ENCODE measurements around the gene RING1.

The RING1 gene

GRCh38 chr6:33176906-33177305, 31.4 kb upstream of the RING1 start:
- TF ChIP-seq CEBPB (IDR thresholded peaks at IDR 0.05) (no peak), FOXM1 (IDR thresholded peaks at IDR 0.05; ENCODE audit: borderline replicate concordance, low read depth) (no peak), USF1 (IDR thresholded peaks at IDR 0.05) (no peak), TEAD4 (IDR thresholded peaks at IDR 0.05) (no peak), TCF12 (IDR thresholded peaks at IDR 0.05; ENCODE audit: low read depth) (no peak), YY1 (IDR thresholded peaks at IDR 0.05; ENCODE audit: low read depth) (no peak), ZBTB7A (IDR thresholded peaks at IDR 0.05; ENCODE audit: low read depth) (no peak), CREB1 (IDR thresholded peaks at IDR 0.05; ENCODE audit: low read depth) (no peak)

- TF ChIP-seq YY1 (IDR thresholded peaks at IDR 0.05; ENCODE audit: low read depth) (no peak), TAF1 (IDR thresholded peaks at IDR 0.05; ENCODE audit: low read depth) (no peak), EGR1 (IDR thresholded peaks at IDR 0.05) (no peak), USF1 (IDR thresholded peaks at IDR 0.05) (no peak), MAX (IDR thresholded peaks at IDR 0.05) (no peak), EP300 (IDR thresholded peaks at IDR 0.05; ENCODE audit: borderline replicate concordance) (no peak), ZBTB7A (IDR thresholded peaks at IDR 0.05; ENCODE audit: low read depth) (no peak), NFIC (IDR thresholded peaks at IDR 0.05) (no peak), TEAD4 (IDR thresholded peaks at IDR 0.05) (no peak), REST (IDR thresholded peaks at IDR 0.05; ENCODE audit: low read depth) (no peak), CREB1 (IDR thresholded peaks at IDR 0.05; ENCODE audit: low read depth) (no peak), RAD21 (IDR thresholded peaks at IDR 0.05; ENCODE audit: low read depth) (no peak), TCF12 (IDR thresholded peaks at IDR 0.05; ENCODE audit: low read depth) (no peak), CEBPB (IDR thresholded peaks at IDR 0.05) (no peak), FOXM1 (IDR thresholded peaks at IDR 0.05; ENCODE audit: borderline replicate concordance, low read depth) (no peak)
Measured at GRCh38 chr6:33177552-33178446, 30.5 kb upstream of the RING1 start.

- TF ChIP-seq FOXM1 (IDR thresholded peaks at IDR 0.05; ENCODE audit: borderline replicate concordance, low read depth): no peak
- no peak for TF ChIP-seq CEBPB (IDR thresholded peaks at IDR 0.05)
- TF ChIP-seq ZBTB7A (IDR thresholded peaks at IDR 0.05; ENCODE audit: low read depth): no peak
- TF ChIP-seq EGR1 (IDR thresholded peaks at IDR 0.05): no peak
- TF ChIP-seq TAF1 (IDR thresholded peaks at IDR 0.05; ENCODE audit: low read depth): no peak
- TF ChIP-seq RAD21 (IDR thresholded peaks at IDR 0.05; ENCODE audit: low read depth): no peak
- no peak for TF ChIP-seq EP300 (IDR thresholded peaks at IDR 0.05; ENCODE audit: borderline replicate concordance)
Measured at GRCh38 chr6:33178755-33179475, 29.4 kb upstream of the RING1 start.

- TF ChIP-seq CREB1 (IDR thresholded peaks at IDR 0.05; ENCODE audit: low read depth) (no peak), REST (IDR thresholded peaks at IDR 0.05; ENCODE audit: low read depth) (no peak), NFIC (IDR thresholded peaks at IDR 0.05) (no peak), MAX (IDR thresholded peaks at IDR 0.05) (no peak), USF1 (IDR thresholded peaks at IDR 0.05) (no peak), EP300 (IDR thresholded peaks at IDR 0.05; ENCODE audit: borderline replicate concordance) (no peak), YY1 (IDR thresholded peaks at IDR 0.05; ENCODE audit: low read depth) (no peak), EGR1 (IDR thresholded peaks at IDR 0.05) (no peak), TAF1 (IDR thresholded peaks at IDR 0.05; ENCODE audit: low read depth) (no peak), TEAD4 (IDR thresholded peaks at IDR 0.05) (no peak)
Measured at GRCh38 chr6:33181141-33181540, 27.2 kb upstream of the RING1 start.

Data from Ishikawa (cell line).